Activated T-helper 1 cell treated with anti-CD3 and anti-CD28 coated beads, Interleukin-12 subunit alpha, Interleukin-12 subunit beta, Interleukin-2, Interleukin-4 antibody, amounts not matched to agents 30 ng/mL and 10 ng/mL and 1 ng/mL, durations not matched to agents 14 hours and 24 hours and 36 hours (primary cell): ENCODE data around the gene UBASH3A. TPM values are rescaled to one million over a fixed set of nuclear protein-coding genes. Genes with fewer than 3 reads are reported as not detected.

Source experiments
- DNase-seq: peaks from one replicate; pipeline ENCODE4 v3.0.0; 2021; ENCODE audit warnings: low spot score
- H3K27ac Mint-ChIP-seq: one replicate; pipeline ENCODE4 v1.8.0; 2021; ENCODE audit warnings: mild to moderate bottlenecking, mixed read lengths
- H3K27me3 Mint-ChIP-seq: one replicate; pipeline ENCODE4 v1.8.0; 2022; ENCODE audit warnings: mild to moderate bottlenecking, moderate library complexity, mixed read lengths; ENCODE audit not compliant: insufficient read depth
- H3K36me3 Mint-ChIP-seq: one replicate; pipeline ENCODE4 v1.8.0; 2021; ENCODE audit warnings: low read depth, mixed read lengths
- H3K4me1 Mint-ChIP-seq: one replicate; pipeline ENCODE4 v1.8.0; 2021; ENCODE audit warnings: low read depth, mixed read lengths
- H3K4me3 Mint-ChIP-seq: one replicate; pipeline ENCODE4 v1.8.0; 2021; ENCODE audit warnings: mild to moderate bottlenecking, moderate library complexity, mixed read lengths
- H3K9me3 Mint-ChIP-seq: one replicate; pipeline ENCODE4 v1.8.0; 2021; ENCODE audit warnings: mixed read lengths
- intact Hi-C: fragments of 100-400 bp; cut with micrococcal nuclease; formaldehyde crosslinking; loops from one replicate; pipeline ENCODE4 v1.15.1; 2024
- total RNA-seq: library from RNA; stranded (reverse); gene quantifications from 2 replicates; pipeline ENCODE4 v1.2.3, GENCODE V29; 2022

UBASH3A gene
- total RNA-seq, 1 donor from 2014 or later = 70.8 TPM

DNA sequence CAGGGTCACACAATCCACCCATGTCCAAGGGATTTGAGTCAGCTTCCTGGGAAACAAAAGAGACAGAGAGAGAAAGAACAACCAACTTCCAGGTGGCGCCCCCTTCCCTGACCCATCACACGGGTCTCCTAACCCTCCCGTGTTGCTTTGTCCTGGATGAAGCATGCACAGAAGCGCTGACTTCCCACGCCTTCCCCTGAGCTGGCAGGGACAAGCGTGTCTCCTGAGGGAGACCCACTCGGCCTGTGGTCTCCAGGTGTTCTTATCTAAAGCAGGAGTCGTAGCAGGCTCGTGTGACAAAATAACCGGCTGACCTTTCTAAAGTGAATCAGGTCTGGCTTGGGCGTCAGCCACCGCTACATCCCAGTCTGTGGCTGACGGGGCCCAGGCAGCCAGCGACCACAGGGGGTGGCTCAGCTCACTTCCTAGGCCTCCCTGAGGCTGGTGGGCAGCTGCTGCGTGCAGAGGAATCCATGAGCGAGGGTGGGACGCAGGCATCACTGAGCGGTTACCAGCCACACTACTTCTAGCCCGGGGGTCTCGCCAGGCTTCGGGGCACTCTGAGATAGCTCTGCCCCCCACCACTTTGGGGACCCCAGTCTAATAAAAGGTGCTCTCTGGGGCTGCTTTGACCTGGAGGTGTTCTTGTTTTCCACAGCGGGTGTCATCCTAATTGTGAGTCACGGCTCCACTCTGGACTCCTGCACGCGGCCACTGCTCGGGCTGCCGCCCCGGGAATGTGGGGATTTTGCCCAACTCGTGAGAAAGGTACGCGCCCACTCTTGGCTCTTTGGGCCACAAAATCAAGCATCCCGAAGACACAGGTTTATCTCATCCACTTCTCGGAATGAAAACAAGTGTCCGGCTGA, 40.4 kb downstream of the UBASH3A start:
- H3K27ac Mint-ChIP-seq = no peak overlapping the region

DNA sequence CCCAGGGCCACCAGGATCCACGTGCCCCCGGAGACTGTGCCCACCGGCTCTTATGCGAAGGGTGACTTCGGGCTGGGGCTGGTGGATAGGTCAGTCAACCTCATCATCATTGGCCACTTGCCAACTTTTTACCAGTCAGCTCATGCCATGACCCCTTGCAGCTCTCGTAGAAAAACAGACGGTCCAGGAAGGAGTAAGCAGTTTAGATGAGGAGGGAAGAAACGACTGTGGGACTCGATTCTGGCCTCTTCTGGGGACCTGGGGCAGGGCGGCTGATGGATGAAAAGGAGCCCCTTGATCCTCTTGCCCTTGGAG, 41.0 kb downstream of the UBASH3A start:
- DNase-seq = no peak
- Mint-ChIP-seq H3K9me3 (no peaks in the 10 kb centered on the region), H3K4me3 (no peak overlapping the region), H3K4me1 (peaks cover 55% of the 10 kb centered on the region), H3K27ac (no peak overlapping the region), H3K27me3 (no peaks in the 10 kb centered on the region), H3K36me3 (peaks cover 84% of the 10 kb centered on the region)
- intact Hi-C loops = no loop called here

More for the DNA sequence above, 40.4 kb downstream of the UBASH3A start:
- DNase-seq = no peak
- Mint-ChIP-seq H3K4me1 (peaks cover 55% of the 10 kb centered on the region), H3K36me3 (peaks cover 86% of the 10 kb centered on the region), H3K4me3 (no peak overlapping the region), H3K27me3 (no peaks in the 10 kb centered on the region), H3K9me3 (no peaks in the 10 kb centered on the region)
- intact Hi-C loops = no loop called here

DNA sequence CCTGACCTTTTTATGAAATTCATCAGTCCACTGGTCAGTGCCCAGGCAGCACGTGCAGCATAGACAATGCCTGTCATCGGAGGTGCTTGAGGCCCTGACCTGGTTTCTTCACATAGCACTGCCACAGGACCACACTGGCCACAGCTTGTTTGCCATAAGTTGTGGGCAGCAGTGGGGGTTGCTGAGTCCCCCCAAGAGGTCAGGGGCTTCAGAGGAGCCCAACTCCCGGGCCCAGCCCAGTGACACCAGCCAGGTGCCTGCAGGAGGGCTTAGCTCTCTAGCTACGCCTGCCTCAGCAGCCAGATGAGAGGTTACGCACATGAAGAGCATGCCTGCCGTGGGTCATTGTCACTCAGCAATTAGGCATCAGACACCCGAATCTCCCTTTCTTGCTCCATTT, 41.6 kb downstream of the UBASH3A start:
- Mint-ChIP-seq H3K4me1 (peaks cover 55% of the 10 kb centered on the region), H3K36me3 (peaks cover 83% of the 10 kb centered on the region), H3K27me3 (no peaks in the 10 kb centered on the region), H3K9me3 (no peaks in the 10 kb centered on the region), H3K27ac (no peak overlapping the region), H3K4me3 (no peak overlapping the region)
- intact Hi-C loops = no loop called here
- DNase-seq = no peak

DNA sequence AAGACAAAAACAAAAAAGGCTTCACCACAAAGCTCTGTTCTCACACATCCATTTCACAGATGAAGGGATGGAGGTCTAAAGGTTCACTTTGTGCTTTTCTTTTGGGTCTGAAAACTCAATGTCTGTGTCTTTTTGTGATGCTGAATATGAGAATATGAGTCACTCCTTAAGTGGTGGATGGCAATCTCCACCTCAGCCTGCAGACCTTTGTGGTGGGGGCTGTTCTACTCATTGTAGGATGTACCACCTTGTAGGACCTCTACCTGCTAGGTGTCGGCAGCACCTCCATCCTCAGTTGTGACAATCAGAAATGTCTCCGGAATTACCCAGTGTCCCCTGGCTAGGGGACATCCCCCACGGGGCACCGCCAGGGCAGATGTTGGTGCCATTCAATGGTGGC, 42.8 kb downstream of the UBASH3A start:
- peaks cover 73% of the 10 kb centered on the region for H3K36me3 Mint-ChIP-seq
- intact Hi-C loops = no loop called here
- peak overlapping the region; percentile 31 for H3K27ac Mint-ChIP-seq
- H3K4me3 Mint-ChIP-seq = no peak overlapping the region
- DNase-seq = no peak
- H3K27me3 Mint-ChIP-seq = no peaks in the 10 kb centered on the region
- no peaks in the 10 kb centered on the region for H3K9me3 Mint-ChIP-seq
- H3K4me1 Mint-ChIP-seq = peaks cover 55% of the 10 kb centered on the region

DNA sequence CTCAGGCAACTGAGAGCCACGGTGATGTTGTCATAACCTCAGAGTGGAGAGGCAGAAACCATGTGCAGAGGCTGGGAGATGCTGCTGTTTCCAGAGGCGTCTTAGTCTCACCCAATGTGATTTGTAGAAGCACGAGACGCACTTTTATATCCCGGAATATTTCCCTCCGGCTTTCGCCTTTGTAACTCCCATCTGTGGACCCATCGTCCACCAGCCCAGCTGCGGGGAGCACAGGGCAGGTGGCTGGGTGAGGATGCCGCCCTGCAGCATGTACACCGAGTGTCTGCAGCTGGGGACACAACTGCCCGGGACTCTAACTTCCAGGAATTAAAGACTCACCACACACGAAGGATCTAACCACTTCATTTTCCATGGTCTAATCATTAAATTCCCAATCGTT, 43.5 kb downstream of the UBASH3A start:
- no peaks in the 10 kb centered on the region for H3K9me3 Mint-ChIP-seq
- peaks cover 66% of the 10 kb centered on the region for H3K36me3 Mint-ChIP-seq
- H3K4me1 Mint-ChIP-seq = peaks cover 55% of the 10 kb centered on the region
- no peaks in the 10 kb centered on the region for H3K27me3 Mint-ChIP-seq
- H3K27ac Mint-ChIP-seq = peak overlapping the region; percentile 7
- DNase-seq = no peak
- no peak overlapping the region for H3K4me3 Mint-ChIP-seq
- intact Hi-C loops = no loop called here

DNA sequence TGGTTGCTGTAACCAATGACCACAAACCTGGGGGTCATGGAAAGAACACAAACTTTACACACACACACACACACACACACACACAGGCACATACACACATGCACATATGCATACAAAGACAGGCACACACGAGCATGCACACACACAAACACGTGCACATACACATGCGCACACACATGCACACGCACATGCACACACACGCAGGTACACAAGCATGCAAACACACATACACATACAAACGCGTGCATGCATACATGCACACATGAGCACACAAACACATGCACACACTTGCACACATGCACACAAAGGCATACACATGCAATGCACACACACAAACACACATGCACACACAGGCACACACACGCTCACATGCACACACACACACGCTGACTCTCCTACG, 44.0 kb downstream of the UBASH3A start:
- intact Hi-C loops = no loop called here
- Mint-ChIP-seq H3K27me3 (no peaks in the 10 kb centered on the region), H3K36me3 (peaks cover 61% of the 10 kb centered on the region), H3K4me3 (no peak overlapping the region), H3K9me3 (no peaks in the 10 kb centered on the region), H3K27ac (peak overlapping the region; percentile 23), H3K4me1 (peaks cover 56% of the 10 kb centered on the region)
- no peak for DNase-seq

DNA sequence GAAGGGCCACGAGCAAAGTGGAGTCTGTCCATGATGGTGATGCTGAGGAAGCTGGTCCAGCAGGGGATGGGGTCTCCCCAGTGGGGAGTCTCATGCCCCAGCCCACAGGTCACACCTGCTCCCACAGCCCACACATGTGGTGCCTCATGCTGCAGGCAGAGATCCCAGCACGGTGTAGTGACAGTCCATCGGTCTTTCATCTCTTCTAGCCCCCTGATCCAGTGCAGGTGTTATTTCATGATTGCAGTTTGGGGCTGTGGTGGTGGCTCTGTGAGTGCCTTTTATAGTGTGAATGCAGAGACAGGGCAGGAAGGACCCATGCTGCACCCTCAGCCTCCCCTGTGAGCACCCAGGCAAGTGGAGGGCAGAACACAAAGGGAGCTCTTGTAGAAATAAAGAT, 45.0 kb downstream of the UBASH3A start:
- Mint-ChIP-seq H3K27ac (peak overlapping the region; percentile 54), H3K4me1 (peaks cover 65% of the 10 kb centered on the region), H3K36me3 (peaks cover 52% of the 10 kb centered on the region)

DNA sequence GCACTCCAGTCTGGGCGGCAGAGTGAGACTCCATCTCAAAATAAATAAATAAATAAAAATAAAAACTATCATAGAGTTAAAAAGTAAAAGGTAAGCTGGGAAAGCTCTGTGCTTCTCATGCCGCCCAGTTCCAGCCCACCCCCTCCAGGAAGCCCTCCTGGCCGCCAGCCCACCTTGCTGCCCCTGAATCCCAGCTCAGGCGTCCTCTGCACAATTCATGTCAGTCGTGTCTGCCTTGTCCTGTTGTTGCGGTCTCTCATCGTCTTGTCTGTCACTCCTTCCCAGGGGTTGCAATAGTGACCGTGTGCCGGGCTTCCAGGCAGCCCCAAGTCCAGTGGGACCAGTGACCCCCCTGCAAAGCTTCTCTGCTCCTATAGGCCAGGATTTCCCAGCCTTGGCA, 48.2 kb downstream of the UBASH3A start:
- no peak overlapping the region for H3K4me3 Mint-ChIP-seq
- H3K27me3 Mint-ChIP-seq = no peaks in the 10 kb centered on the region
- H3K4me1 Mint-ChIP-seq = peaks cover 70% of the 10 kb centered on the region
- intact Hi-C loops = loop anchor here (5.0 kb wide), 2 partner anchors 290 to 305 kb away; no protein-coding TSS in a partner anchor
- no peak overlapping the region for H3K27ac Mint-ChIP-seq
- DNase-seq = no peak
- H3K36me3 Mint-ChIP-seq = peaks cover 24% of the 10 kb centered on the region
- H3K9me3 Mint-ChIP-seq = no peaks in the 10 kb centered on the region

More for the DNA sequence above, 45.0 kb downstream of the UBASH3A start:
- intact Hi-C loops = no loop called here
- DNase-seq = no peak
- no peaks in the 10 kb centered on the region for H3K9me3 Mint-ChIP-seq
- H3K27me3 Mint-ChIP-seq = no peaks in the 10 kb centered on the region
- no peak overlapping the region for H3K4me3 Mint-ChIP-seq

DNA sequence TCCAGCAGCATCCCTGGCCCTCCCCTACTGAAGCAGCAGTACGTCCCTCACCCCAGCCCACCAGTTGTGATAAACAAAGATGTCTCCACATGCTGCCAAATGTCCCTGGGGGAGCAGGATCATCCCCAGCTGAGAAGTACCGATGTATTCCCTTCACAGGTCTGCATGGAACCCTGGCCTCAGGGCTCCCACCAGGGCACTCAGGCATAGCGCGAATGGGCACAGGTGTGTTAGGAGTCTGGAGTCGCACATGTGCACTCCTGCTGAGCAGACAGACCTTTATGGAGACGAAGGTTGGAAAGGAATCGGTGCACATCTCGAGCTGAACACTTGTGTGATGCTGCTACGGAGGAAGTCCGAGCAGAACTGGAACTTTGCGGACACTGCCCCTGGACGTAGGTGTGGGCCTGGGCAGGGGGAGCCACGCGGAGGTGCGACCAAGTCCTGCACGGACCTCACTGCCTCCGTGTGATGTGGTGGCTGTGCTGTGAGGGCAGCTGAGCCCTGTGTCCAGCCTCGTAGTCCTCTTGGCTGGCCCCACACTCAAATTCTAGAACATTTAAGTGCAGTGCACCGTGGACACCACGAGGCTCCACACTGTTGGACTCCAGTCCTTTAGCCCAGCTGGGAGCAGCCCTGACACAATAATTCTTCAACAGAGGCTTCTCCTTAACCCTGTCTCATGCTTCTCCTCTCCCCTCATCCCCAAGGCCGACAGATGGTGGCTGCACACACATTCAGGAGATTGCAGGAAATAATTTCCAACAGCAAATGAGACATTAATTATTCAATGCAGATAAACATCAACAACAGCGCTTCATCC, 48.9 kb downstream of the UBASH3A start:
- H3K4me1 Mint-ChIP-seq = peaks cover 68% of the 10 kb centered on the region
- no peak overlapping the region for H3K4me3 Mint-ChIP-seq
- no peaks in the 10 kb centered on the region for H3K27me3 Mint-ChIP-seq
- peaks cover 19% of the 10 kb centered on the region for H3K36me3 Mint-ChIP-seq
- H3K9me3 Mint-ChIP-seq = no peaks in the 10 kb centered on the region
- no peak overlapping the region for H3K27ac Mint-ChIP-seq
- no peak for DNase-seq
- intact Hi-C loops = loop anchor here (5.0 kb wide), 2 partner anchors 290 to 305 kb away; no protein-coding TSS in a partner anchor

DNA sequence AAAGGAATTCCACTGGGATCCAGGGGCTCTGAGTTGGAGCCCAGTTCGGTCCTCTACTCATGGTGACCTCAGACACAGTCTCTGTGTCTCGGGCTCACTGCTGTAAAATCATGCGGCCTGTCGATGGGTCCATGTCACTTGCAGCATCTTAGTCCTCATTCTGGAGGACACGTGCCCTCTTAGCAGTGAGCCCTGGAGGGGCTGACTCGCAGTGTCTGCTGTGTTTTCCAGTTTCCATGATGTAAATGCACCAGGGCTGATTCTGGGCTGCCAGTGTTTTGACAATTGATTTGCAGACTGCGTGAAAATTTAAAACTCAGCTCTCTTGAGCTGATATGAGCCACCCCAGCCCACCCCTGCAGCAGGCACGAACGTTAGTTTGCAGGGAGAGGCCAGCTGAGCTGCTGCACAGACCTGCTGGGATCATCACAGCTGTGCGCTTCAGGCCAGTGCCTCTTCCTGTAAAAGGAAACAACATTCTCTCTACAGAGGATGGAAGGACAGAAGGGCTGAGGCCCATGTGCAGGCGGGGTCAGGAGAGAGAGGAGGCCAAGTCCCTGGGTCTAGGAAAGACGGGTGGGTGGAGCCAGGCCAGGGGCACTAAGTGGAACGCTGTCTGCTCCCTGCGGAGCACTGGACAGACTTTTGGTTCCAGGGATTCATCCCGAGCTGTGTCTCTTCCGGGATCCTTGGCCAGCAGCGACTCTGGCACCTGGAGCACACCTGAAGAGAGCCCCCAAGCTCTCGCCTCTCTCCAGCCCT, 49.7 kb downstream of the UBASH3A start:
- peaks cover 61% of the 10 kb centered on the region for H3K4me1 Mint-ChIP-seq
- intact Hi-C loops = loop anchor here (5.0 kb wide), 2 partner anchors 291 to 306 kb away; no protein-coding TSS in a partner anchor
- H3K27me3 Mint-ChIP-seq = no peaks in the 10 kb centered on the region
- H3K27ac Mint-ChIP-seq = no peak overlapping the region
- H3K9me3 Mint-ChIP-seq = no peaks in the 10 kb centered on the region
- H3K4me3 Mint-ChIP-seq = no peak overlapping the region
- no peak for DNase-seq
- H3K36me3 Mint-ChIP-seq = peaks cover 11% of the 10 kb centered on the region

DNA sequence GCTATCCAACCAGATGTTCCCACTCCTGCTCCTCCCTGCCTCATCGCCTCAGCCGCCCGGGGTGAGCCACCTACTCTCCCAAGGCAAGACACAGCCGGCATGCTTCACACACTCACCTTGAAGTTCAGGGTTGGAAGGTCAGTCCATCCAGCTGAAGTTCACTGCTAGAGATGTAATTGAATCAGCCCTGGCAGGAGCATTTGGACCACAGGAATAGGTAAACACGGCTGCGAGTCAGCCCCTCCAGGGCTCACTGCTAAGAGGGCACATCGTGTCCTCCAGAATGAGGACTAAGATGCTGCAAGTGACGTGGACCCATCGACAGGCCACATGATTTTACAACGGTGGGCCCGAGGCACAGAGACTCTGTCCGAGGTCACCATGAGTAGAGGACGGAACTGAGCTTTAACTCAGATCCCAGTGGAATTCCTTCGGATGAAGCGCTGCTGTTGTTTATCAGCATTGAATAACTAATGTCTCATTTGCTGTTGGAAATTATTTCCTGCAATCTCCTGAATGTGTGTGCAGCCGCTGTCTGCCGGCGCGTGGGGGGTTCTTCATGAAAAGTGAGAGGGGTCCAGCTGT, 50.4 kb downstream of the UBASH3A start:
- DNase-seq = no peak
- Mint-ChIP-seq H3K36me3 (peaks cover 9% of the 10 kb centered on the region), H3K4me1 (peaks cover 57% of the 10 kb centered on the region), H3K9me3 (no peaks in the 10 kb centered on the region), H3K4me3 (no peak overlapping the region), H3K27ac (no peak overlapping the region), H3K27me3 (no peaks in the 10 kb centered on the region)
- intact Hi-C loops = loop anchor here (5.0 kb wide), 2 partner anchors 292 to 307 kb away; no protein-coding TSS in a partner anchor

DNA sequence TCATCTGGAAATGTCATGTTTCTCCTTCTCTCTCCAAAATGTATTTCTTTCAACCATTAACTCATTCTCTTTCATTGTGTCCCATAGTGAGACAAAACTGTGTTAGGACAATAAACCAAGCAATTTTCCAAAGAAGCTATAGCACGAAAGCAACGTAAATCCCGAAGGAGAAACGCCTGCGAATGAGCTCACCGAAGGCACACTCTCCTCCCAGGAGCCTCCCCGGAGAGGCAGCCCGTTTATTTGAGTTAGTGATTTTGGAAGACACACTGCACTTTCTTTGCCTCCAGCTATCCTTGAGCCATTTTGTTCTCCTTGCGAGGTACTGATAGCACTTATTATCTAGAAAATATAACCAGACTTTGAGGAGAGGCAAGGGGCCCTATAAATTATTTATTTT, 51.1 kb downstream of the UBASH3A start:
- no peak overlapping the region for H3K4me3 Mint-ChIP-seq
- H3K36me3 Mint-ChIP-seq = peaks cover 5% of the 10 kb centered on the region
- no peaks in the 10 kb centered on the region for H3K27me3 Mint-ChIP-seq
- no peak for DNase-seq
- no peaks in the 10 kb centered on the region for H3K9me3 Mint-ChIP-seq
- intact Hi-C loops = loop anchor here (5.0 kb wide), 2 partner anchors 292 to 307 kb away; no protein-coding TSS in a partner anchor
- peaks cover 50% of the 10 kb centered on the region for H3K4me1 Mint-ChIP-seq
- H3K27ac Mint-ChIP-seq = no peak overlapping the region
